Gastroesophageal sphincter (tissue), 4 donors: ENCODE measurements around the gene HEMK1. TPM values are rescaled to one million over a fixed set of nuclear protein-coding genes. Genes with fewer than 3 reads are reported as not detected.

Experiments
- ATAC-seq: fragments of 150-250 bp; one replicate; pipeline ENCODE4 v1.9.1; 2016; ENCODE audit warnings: mild to moderate bottlenecking, moderate library complexity
- H3K27ac ChIP-seq, 4 donors: fragments of 200-600 bp; sonication (generic) in 3 of 4; 1 replicate in 3 of 4; 2 replicates in 1 of 4; pipeline ENCODE4 v1.5.1; 2016 to 2019
- H3K27me3 ChIP-seq: fragments of 200-600 bp; sonication (generic); one replicate; pipeline ENCODE4 v1.5.1; 2019
- H3K36me3 ChIP-seq, 2 donors: fragments of 200-600 bp; sonication (generic); one replicate each; pipeline ENCODE4 v1.5.1; 2019; ENCODE audit warnings: control low read depth in 1 of 2
- H3K4me1 ChIP-seq, 3 donors: fragments of 200-600 bp; sonication (generic); 1 replicate in 2 of 3; 2 replicates in 1 of 3; pipeline ENCODE4 v1.5.1; 2016 to 2019; ENCODE audit warnings: control low read depth in 2 of 3
- H3K4me3 ChIP-seq, 2 donors: fragments of 200-600 bp; sonication (generic); one replicate each; pipeline ENCODE4 v1.5.1; 2019; ENCODE audit warnings: mild to moderate bottlenecking in 1 of 2, moderate library complexity in 1 of 2
- H3K9me3 ChIP-seq, 3 donors: fragments of 200-600 bp; sonication (generic); one replicate each; pipeline ENCODE4 v1.5.1; 2017 to 2019; ENCODE audit warnings: control low read depth in 2 of 3
- EP300 ChIP-seq: sonication (generic); formaldehyde crosslinking; IDR thresholded peaks from one replicate; pipeline ENCODE4 v1.6.1; 2017; ENCODE audit warnings: antibody characterized with exemption, mild to moderate bottlenecking
- POLR2A ChIP-seq, 2 donors: fragments of 450-650 bp; IDR thresholded peaks; one replicate each; pipeline ENCODE4 v1.6.1; 2017; ENCODE audit warnings: antibody characterized with exemption in 2 of 2, mild to moderate bottlenecking in 2 of 2, moderate library complexity in 1 of 2
- POLR2AphosphoS5 ChIP-seq: sonication (generic); formaldehyde crosslinking; IDR thresholded peaks from one replicate; pipeline ENCODE4 v1.6.1; 2017; ENCODE audit warnings: antibody characterized with exemption
- WGBS, 2 donors: methylation state at CpG; one replicate each; pipeline ENCODE4 v1.1.5; 2018; ENCODE audit warnings: low coverage in 1 of 2; 5-methylcytosine and 5-hydroxymethylcytosine counted together
- total RNA-seq, 4 donors: library from RNA; depleted of rRNA; stranded (reverse); fragments of >200 nt; gene quantifications; one replicate each; pipeline ENCODE4 v1.1.0, GENCODE V29; 2016
- TF ChIP-seq, protein P1 (sequence below), 4 experiments: fragments of 200-600 bp in 2 of 4; fragments of 450-650 bp in 2 of 4; sonication (generic) in 1 of 4; IDR thresholded peaks; one replicate each; pipeline ENCODE4 v1.5.1; 2017 to 2019; ENCODE audit warnings: antibody characterized with exemption in 4 of 4, mild to moderate bottlenecking in 2 of 4, moderate library complexity in 2 of 4

The HEMK1 gene
- total RNA-seq, 4 donors from 2014 or later: 6.4 to 11.7 (median 11.4) TPM

DNA sequence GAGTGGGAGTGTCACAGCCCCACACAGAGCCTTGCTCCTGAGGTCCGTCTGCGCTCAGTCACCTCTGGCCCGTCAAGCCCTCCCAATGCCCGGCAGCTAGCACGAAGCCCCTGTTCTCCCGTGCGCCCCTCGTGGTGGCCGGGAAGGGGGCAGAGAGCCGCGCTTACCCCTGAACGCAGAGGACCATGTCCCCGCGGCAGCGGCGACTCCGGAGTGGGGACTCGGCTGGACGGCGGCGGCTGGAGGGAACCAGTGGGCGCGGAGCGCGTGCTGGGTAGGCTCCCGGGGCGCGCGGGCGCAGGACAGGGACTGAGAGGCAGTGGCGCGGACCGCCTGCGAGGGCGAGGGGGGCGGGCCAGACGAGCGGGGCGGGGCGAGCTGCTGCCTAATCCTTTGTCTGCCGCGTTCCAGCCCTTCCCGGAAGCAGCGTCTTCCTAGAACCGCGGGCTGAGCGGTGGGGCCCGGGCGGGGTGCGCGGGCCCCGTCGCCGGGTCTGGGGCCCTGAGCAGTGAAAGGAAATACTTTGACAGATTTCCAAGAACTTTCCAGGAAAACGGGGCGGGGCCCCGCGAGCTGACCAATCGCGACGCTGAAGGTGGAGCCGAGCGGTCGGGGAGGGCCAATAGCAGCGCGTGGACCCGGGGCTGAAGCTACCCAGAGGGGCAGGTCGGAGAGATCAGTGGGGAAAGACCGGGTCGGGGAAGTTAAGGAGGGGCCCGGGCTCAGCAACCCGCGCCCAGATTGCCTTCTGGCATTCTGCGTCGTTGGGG, 42.3 kb downstream of the HEMK1 start, which contains the start of gene CISH:
Gene CISH (minus strand): TSS at position 311 of the 770 bp plus-strand sequence. CDS start 124 bp downstream, at position 187.
- peaks cover 0 to 82% (median 28%) of the 10 kb centered on the region in 3 donors for H3K4me1 ChIP-seq
- H3K9me3 ChIP-seq: no peaks in the 10 kb centered on the region
- ATAC-seq: peak; percentile 86
- H3K36me3 ChIP-seq: peaks cover 0 to 20% of the 10 kb centered on the region in 2 donors
- peak within 1 kb of the TSS; percentile 49 to 66 for H3K4me3 ChIP-seq
- TF ChIP-seq, protein P1, sequence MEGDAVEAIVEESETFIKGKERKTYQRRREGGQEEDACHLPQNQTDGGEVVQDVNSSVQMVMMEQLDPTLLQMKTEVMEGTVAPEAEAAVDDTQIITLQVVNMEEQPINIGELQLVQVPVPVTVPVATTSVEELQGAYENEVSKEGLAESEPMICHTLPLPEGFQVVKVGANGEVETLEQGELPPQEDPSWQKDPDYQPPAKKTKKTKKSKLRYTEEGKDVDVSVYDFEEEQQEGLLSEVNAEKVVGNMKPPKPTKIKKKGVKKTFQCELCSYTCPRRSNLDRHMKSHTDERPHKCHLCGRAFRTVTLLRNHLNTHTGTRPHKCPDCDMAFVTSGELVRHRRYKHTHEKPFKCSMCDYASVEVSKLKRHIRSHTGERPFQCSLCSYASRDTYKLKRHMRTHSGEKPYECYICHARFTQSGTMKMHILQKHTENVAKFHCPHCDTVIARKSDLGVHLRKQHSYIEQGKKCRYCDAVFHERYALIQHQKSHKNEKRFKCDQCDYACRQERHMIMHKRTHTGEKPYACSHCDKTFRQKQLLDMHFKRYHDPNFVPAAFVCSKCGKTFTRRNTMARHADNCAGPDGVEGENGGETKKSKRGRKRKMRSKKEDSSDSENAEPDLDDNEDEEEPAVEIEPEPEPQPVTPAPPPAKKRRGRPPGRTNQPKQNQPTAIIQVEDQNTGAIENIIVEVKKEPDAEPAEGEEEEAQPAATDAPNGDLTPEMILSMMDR (IDR thresholded peaks at IDR 0.05): peak in 3 of 4 experiments; percentile 42 to 50 (median 47)
- no peak for TF ChIP-seq EP300
- peak; percentile 79 for TF ChIP-seq POLR2AphosphoS5
- TF ChIP-seq POLR2A (IDR thresholded peaks at IDR 0.05): peak; percentile 59 to 68
- WGBS, 2 donors: 0% methylated on average over 6 of the region's 75 CpGs; no CpG with 5 or more reads in 1 of the 2 donors
- H3K27me3 ChIP-seq: no peaks in the 10 kb centered on the region
- peak within 1 kb of the TSS; percentile 37 to 90 (median 82) for H3K27ac ChIP-seq

DNA sequence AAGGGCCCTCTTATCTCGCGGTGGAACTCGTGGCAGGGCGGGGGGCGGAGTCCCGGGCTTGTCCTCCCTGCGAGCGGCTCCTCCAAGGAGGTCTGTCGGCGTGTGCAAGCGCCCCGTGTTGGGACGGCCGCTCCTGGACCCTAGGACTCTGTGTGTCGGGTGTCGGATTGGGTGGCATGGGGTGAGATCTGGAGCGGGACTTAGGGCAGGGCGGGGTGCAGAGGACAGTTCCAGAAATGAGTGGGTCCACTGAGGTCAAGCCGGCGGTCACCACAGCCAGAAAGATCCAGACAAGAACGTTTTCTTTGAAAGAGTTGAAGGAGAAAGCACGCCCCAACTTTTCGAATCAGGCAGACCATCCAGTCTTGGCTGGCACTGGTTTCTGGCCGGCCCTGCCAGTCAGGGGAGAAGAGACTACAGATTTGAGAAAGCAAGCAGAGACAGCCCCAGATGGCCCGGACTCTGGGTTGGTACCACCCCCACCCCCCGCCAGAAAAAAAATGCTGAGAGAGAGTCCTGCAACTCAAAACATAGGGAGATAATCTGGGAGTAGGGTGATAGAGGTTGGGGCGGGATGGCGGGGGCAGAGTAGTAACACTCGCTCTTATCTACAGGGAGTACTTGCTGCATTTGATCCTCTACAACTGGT, 43.0 kb downstream of the HEMK1 start:
- peaks cover 0 to 77% (median 28%) of the 10 kb centered on the region in 3 donors for H3K4me1 ChIP-seq
- ATAC-seq: no peak
- H3K27me3 ChIP-seq: no peaks in the 10 kb centered on the region
- H3K27ac ChIP-seq: peak overlapping the region in 3 of 4 donors; percentile 79 to 90 (median 86)
- peak overlapping the region; percentile 49 to 66 for H3K4me3 ChIP-seq
- TF ChIP-seq POLR2A (IDR thresholded peaks at IDR 0.05) (no peak), POLR2AphosphoS5 (no peak), EP300 (no peak)
- TF ChIP-seq, protein P1 (IDR thresholded peaks at IDR 0.05): no peak
- peaks cover 0 to 13% of the 10 kb centered on the region in 2 donors for H3K36me3 ChIP-seq
- WGBS, 2 donors: 6 to 83% methylated on average over 2 to 13 of the region's 29 CpGs
- H3K9me3 ChIP-seq: no peaks in the 10 kb centered on the region

DNA sequence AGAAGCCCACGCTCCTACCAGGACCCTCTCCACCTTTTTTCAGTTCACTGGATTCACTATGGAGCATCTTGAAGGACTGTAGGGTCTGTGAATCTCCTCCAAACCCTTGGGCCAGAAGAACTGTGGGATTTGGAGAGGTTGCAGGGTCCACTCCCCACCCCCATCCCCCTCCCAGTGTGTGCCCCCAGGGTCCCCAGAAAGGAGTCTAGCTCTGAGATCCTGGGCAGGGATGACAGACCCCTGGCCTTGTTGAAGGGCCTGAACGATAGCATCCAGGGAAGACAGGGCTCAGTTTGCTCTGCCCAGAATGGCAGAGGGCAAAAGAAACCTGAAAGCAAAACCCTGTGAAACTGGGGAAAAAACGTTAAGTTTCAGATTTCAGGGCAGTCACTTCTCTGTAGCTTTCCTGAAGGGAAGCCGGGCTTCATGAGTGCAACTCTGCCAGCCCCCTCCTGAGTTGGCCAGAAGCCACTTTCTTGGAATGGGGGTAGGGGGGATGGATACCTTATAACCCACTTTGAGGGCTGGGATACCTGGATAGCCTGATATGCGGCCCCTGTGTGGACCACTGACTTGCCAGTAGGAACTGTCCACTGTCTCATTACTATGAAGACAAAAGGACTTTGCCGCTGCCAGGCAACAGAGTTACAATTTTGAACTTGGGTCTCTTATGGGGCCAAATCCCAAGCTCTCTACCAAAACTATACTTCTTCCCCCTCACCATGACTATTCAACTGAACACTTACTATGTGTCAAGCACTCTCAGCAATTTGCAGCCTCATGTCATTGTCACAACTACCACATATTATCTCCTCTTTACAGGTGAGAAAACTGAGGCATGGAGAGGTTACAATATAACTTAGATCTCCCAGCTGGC, 43.9 kb downstream of the HEMK1 start:
- no peak for TF ChIP-seq POLR2AphosphoS5
- TF ChIP-seq EP300: no peak
- no peak for TF ChIP-seq POLR2A (IDR thresholded peaks at IDR 0.05)
- TF ChIP-seq, protein P1 (IDR thresholded peaks at IDR 0.05): no peak
- peak overlapping the region in 3 of 4 donors; percentile 79 to 90 (median 86) for H3K27ac ChIP-seq
- 59 to 80% methylated on average over 2 to 6 of the region's 6 CpGs for WGBS, 2 donors
- peaks cover 0 to 4% of the 10 kb centered on the region in 2 donors for H3K36me3 ChIP-seq
- no peak overlapping the region for H3K4me3 ChIP-seq
- ATAC-seq: no peak
- H3K27me3 ChIP-seq: no peaks in the 10 kb centered on the region
- peaks cover 0 to 77% (median 35%) of the 10 kb centered on the region in 3 donors for H3K4me1 ChIP-seq
- H3K9me3 ChIP-seq: no peaks in the 10 kb centered on the region

DNA sequence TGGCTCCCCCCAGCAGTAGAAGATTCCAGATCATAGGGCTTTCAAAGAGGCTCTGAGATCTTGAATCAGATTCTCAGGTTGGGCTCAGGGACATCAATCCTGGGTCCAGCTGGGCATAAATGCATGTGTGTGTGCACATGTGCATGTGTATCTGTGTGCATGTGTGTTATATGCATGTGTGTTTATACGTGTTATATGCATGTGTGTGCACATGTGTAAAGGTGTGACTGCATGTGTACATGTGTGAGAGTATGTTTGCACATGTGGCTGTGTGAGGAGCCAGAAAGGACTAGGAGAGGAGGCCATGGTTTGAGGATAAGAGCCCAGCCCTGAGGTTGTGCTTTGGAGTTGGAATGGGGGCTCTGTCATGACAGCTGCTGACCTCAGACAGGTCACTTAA, 45.9 kb downstream of the HEMK1 start:
- no peak for ATAC-seq
- Histone ChIP-seq H3K27me3 (no peaks in the 10 kb centered on the region), H3K36me3 (no peaks in the 10 kb centered on the region), H3K4me3 (no peak overlapping the region), H3K27ac (no peak overlapping the region), H3K9me3 (no peaks in the 10 kb centered on the region), H3K4me1 (peaks cover 0 to 77% (median 23%) of the 10 kb centered on the region in 3 donors)
- TF ChIP-seq POLR2AphosphoS5 (no peak), POLR2A (IDR thresholded peaks at IDR 0.05) (no peak), EP300 (no peak)
- TF ChIP-seq, protein P1 (IDR thresholded peaks at IDR 0.05): no peak
- 0 to 33% methylated on average over 1 of the region's 1 CpG for WGBS, 2 donors
